HG02884 (cell line): Measurements from ENCODE around the gene PEX14.

Experiments used
- ATAC-seq: cut with Tn5 transposase; IDR thresholded peaks from one replicate; pipeline ENCODE4 v1.9.1; 2021; ENCODE audit warnings: mild to moderate bottlenecking, moderate library complexity; ENCODE audit not compliant: unreplicated experiment

Gene PEX14

GRCh38 chr1:10675813-10676212, 201.1 kb downstream of the PEX14 start:
- no peak for ATAC-seq

GRCh38 chr1:10676963-10677362, 202.2 kb downstream of the PEX14 start:
- no peak for ATAC-seq

- no peak for ATAC-seq
Measured at GRCh38 chr1:10677491-10678391, 203.0 kb downstream of the PEX14 start.

GRCh38 chr1:10678402-10678801, 203.7 kb downstream of the PEX14 start:
- no peak for ATAC-seq

- no peak for ATAC-seq
Measured at GRCh38 chr1:10678852-10679251, 204.1 kb downstream of the PEX14 start.

- no peak for ATAC-seq
Measured at GRCh38 chr1:10679496-10680220, 204.9 kb downstream of the PEX14 start.
